SK-N-MC (cell line): Measurements from ENCODE around the gene TMA7.

Experiments used
- DNase-seq: peaks from one replicate; pipeline ENCODE4 v3.0.0-alpha.2; 2011; ENCODE audit warnings: low read depth, low spot score
- H3K27ac ChIP-seq: fragments of 200-600 bp; sonication (generic); 2 replicates; pipeline ENCODE4 v1.5.1; 2016; ENCODE audit warnings: mixed run types
- H3K36me3 ChIP-seq: fragments of 200-600 bp; sonication (generic); 2 replicates; pipeline ENCODE4 v1.6.1; 2017; ENCODE audit warnings: antibody characterized with exemption, low read length, mixed read lengths; ENCODE audit not compliant: insufficient read depth
- H3K4me3 ChIP-seq: fragments of 200-600 bp; sonication (generic); 2 replicates; pipeline ENCODE4 v1.5.1; 2016
- H3K9ac ChIP-seq: fragments of 200-600 bp; sonication (generic); 2 replicates; pipeline ENCODE4 v1.8.0; 2017; ENCODE audit warnings: mixed run types, mixed read lengths; ENCODE audit not compliant: insufficient read length
- H3K9me3 ChIP-seq: fragments of 200-600 bp; sonication (generic); 2 replicates; pipeline ENCODE4 v1.6.1; 2017; ENCODE audit warnings: low read depth, mild to moderate bottlenecking, antibody characterized with exemption, low read length, moderate library complexity, mixed read lengths
- EZH2 ChIP-seq: fragments of 200-600 bp; sonication (generic); IDR thresholded peaks from one replicate; pipeline ENCODE4 v1.6.1; 2017; ENCODE audit warnings: antibody characterized with exemption
- FOXP2 ChIP-seq: optimal IDR thresholded peaks from 2 replicates; pipeline ENCODE3; 2011; ENCODE audit warnings: mild to moderate bottlenecking, moderate library complexity; ENCODE audit not compliant: insufficient read depth; ENCODE audit errors: extremely low read length, control extremely low read depth
- POLR2AphosphoS5 ChIP-seq: IDR thresholded peaks from 2 replicates; pipeline ENCODE4 v1.6.1; 2012; ENCODE audit warnings: mild to moderate bottlenecking, low read depth, low read length, borderline replicate concordance

The TMA7 gene

GRCh38 chr3:48465531-48466378 is 25.7 kb downstream of the TMA7 start:
- Histone ChIP-seq H3K27ac (no peak overlapping the region), H3K9me3 (no peaks in the 10 kb centered on the region), H3K4me3 (no peak overlapping the region), H3K9ac (no peak overlapping the region), H3K36me3 (no peaks in the 10 kb centered on the region; the same call in 1 of the 2 replicates)
- no peak for DNase-seq
- no peak for TF ChIP-seq EZH2
- TF ChIP-seq FOXP2: no peak
- TF ChIP-seq POLR2AphosphoS5: no peak; the same call in 1 of the 2 replicates

GRCh38 chr3:48466386-48467109 is 26.5 kb downstream of the TMA7 start:
- Histone ChIP-seq H3K4me3 (no peak overlapping the region), H3K9ac (no peak overlapping the region), H3K36me3 (no peaks in the 10 kb centered on the region), H3K9me3 (no peaks in the 10 kb centered on the region), H3K27ac (no peak overlapping the region)
- no peak for DNase-seq
- TF ChIP-seq FOXP2: no peak
- no peak for TF ChIP-seq POLR2AphosphoS5
- TF ChIP-seq EZH2: no peak

GRCh38 chr3:48467110-48467454 is 27.0 kb downstream of the TMA7 start:
- no peak for DNase-seq
- Histone ChIP-seq H3K36me3 (no peaks in the 10 kb centered on the region), H3K9ac (no peak overlapping the region), H3K9me3 (no peaks in the 10 kb centered on the region), H3K27ac (no peak overlapping the region), H3K4me3 (no peak overlapping the region)
- TF ChIP-seq FOXP2 (no peak), EZH2 (no peak), POLR2AphosphoS5 (0 out of 2 replicates have a peak, but pooled peaks have one; percentile 11)

GRCh38 chr3:48467473-48468267 is 27.6 kb downstream of the TMA7 start:
- no peak for DNase-seq
- Histone ChIP-seq H3K9me3 (no peaks in the 10 kb centered on the region), H3K9ac (no peak overlapping the region), H3K27ac (no peak overlapping the region), H3K4me3 (no peak overlapping the region), H3K36me3 (no peaks in the 10 kb centered on the region)
- TF ChIP-seq POLR2AphosphoS5 (0 out of 2 replicates have a peak, but pooled peaks have one; percentile 4), FOXP2 (no peak), EZH2 (no peak)

GRCh38 chr3:48468329-48468731 is 28.3 kb downstream of the TMA7 start:
- no peaks in the 10 kb centered on the region for H3K36me3 ChIP-seq
- H3K9me3 ChIP-seq: no peaks in the 10 kb centered on the region
- no peak overlapping the region for H3K9ac ChIP-seq
- TF ChIP-seq FOXP2 (no peak), EZH2 (no peak)
- no peak overlapping the region for H3K4me3 ChIP-seq
- H3K27ac ChIP-seq: no peak overlapping the region
- DNase-seq: no peak

- Histone ChIP-seq H3K9ac (no peak overlapping the region), H3K27ac (no peak overlapping the region), H3K36me3 (no peaks in the 10 kb centered on the region), H3K9me3 (no peaks in the 10 kb centered on the region), H3K4me3 (no peak overlapping the region)
- no peak for TF ChIP-seq POLR2AphosphoS5
- TF ChIP-seq EZH2: no peak
- TF ChIP-seq FOXP2: no peak
- no peak for DNase-seq
Measured at GRCh38 chr3:48469046-48469915, 29.2 kb downstream of the TMA7 start.

- no peak overlapping the region for H3K4me3 ChIP-seq
- no peak overlapping the region for H3K27ac ChIP-seq
Measured at GRCh38 chr3:48470286-48470685, 30.2 kb downstream of the TMA7 start.

More at GRCh38 chr3:48470286-48470685, 30.2 kb downstream of the TMA7 start:
- no peak for DNase-seq
- H3K36me3 ChIP-seq: no peaks in the 10 kb centered on the region
- no peaks in the 10 kb centered on the region for H3K9me3 ChIP-seq
- TF ChIP-seq FOXP2 (no peak), POLR2AphosphoS5 (no peak), EZH2 (no peak)
- no peak overlapping the region for H3K9ac ChIP-seq
